GM12878 (cell line): ENCODE measurements around the gene FANCE. TPM values are rescaled to one million over a fixed set of nuclear protein-coding genes. Genes with fewer than 3 reads are reported as not detected.

Experiments used
- ATAC-seq: fragments of 200-7000 bp; cut with Tn5 transposase; 3 replicates; pipeline ENCODE4 v1.9.1; 2020; ENCODE audit warnings: mild to moderate bottlenecking, moderate library complexity
- BruUV-seq: library from RNA; stranded (reverse); fragments of 400-500 nt; replicated peaks from 2 replicates; lab custom pipeline; 2021; lab: Mats Ljungman, UMichigan
- CTCF ChIA-PET: fragments of 300-600 bp; sonication (Branson Sonifier 250); formaldehyde crosslinking; extraction: SDS; loops from one replicate; lab custom pipeline; 2021; ENCODE audit warnings: inconsistent platforms; lab: Yijun Ruan, JAX
- POLR2A ChIA-PET: fragments of 350-600 bp; formaldehyde crosslinking; extraction: SDS; loops from one replicate; lab custom pipeline; 2021; ENCODE audit warnings: inconsistent platforms; lab: Charles Lee
- RAD21 ChIA-PET: fragments of 300-600 bp; sonication (Branson Sonifier 250); formaldehyde crosslinking; loops from one replicate; lab custom pipeline; 2023; ENCODE audit warnings: antibody characterized with exemption; ENCODE audit not compliant: unreplicated experiment; lab: Charles Lee
- SMC1A ChIA-PET: fragments of 300-600 bp; sonication (Branson Sonifier 250); formaldehyde crosslinking; loops from one replicate; lab custom pipeline; 2023; ENCODE audit not compliant: unreplicated experiment, uncharacterized antibody; lab: Charles Lee
- DNase-seq: peaks from one replicate; pipeline ENCODE4 v3.0.0-alpha.2; 2011; ENCODE audit warnings: low read depth, low spot score
- FAIRE-seq: peaks from 3 replicates; lab custom pipeline; 2011; peaks lifted over from hg19 to GRCh38; lab: Jason Lieb, UNC
- H2AFZ ChIP-seq: 2 replicates; pipeline ENCODE4 v1.6.0; 2011; ENCODE audit warnings: low read depth, low read length, control low read depth; ENCODE audit not compliant: control insufficient read depth
- H3K27ac ChIP-seq: 2 replicates; pipeline ENCODE4 v1.5.1; 2011; ENCODE audit warnings: control low read depth; ENCODE audit not compliant: control insufficient read depth, insufficient read depth
- H3K27me3 ChIP-seq, 2 experiments: replicated peaks in 1 of 2; 2 replicates each; pipeline versions ENCODE4 v1.6.0 to v1.6.1; 2011; ENCODE audit warnings: low read length in 1 of 2; ENCODE audit not compliant: control insufficient read depth in 2 of 2, insufficient read depth in 2 of 2
- H3K36me3 ChIP-seq, 2 experiments: 2 replicates each; pipeline ENCODE4 v1.5.1; 2011; ENCODE audit warnings: low read length in 1 of 2; ENCODE audit not compliant: control insufficient read depth in 2 of 2, insufficient read depth in 2 of 2
- H3K4me1 ChIP-seq: 2 replicates; pipeline ENCODE4 v1.6.1; 2011; ENCODE audit warnings: mild to moderate bottlenecking, low read length, moderate library complexity, mixed read lengths; ENCODE audit not compliant: control insufficient read depth, insufficient read depth
- H3K4me2 ChIP-seq: 2 replicates; pipeline ENCODE4 v1.6.0; 2011; ENCODE audit warnings: control low read depth; ENCODE audit not compliant: control insufficient read depth, insufficient read depth
- H3K4me3 ChIP-seq: fragments of 200-600 bp; sonication (generic); 2 replicates; pipeline ENCODE4 v1.5.1; 2016
- H3K79me2 ChIP-seq: 2 replicates; pipeline ENCODE4 v1.6.0; 2011; ENCODE audit warnings: low read length; ENCODE audit not compliant: control insufficient read depth, insufficient read depth
- H3K9ac ChIP-seq: 2 replicates; pipeline ENCODE4 v1.8.0; 2011; ENCODE audit warnings: low read length, control low read depth, mixed read lengths; ENCODE audit not compliant: control insufficient read depth, insufficient read depth
- H3K9me3 ChIP-seq: replicated peaks from 3 replicates; pipeline ENCODE4 v1.5.1; 2011; ENCODE audit warnings: mild to moderate bottlenecking, low read length; ENCODE audit not compliant: control insufficient read depth, insufficient read depth
- H4K20me1 ChIP-seq: 2 replicates; pipeline ENCODE4 v1.6.0; 2011; ENCODE audit not compliant: control insufficient read depth, insufficient read depth
- EGR1 ChIP-seq, 2 experiments: IDR thresholded peaks; 1 replicate in 1 of 2; 2 replicates in 1 of 2; pipeline ENCODE4 v1.6.1; 2011 to 2012; ENCODE audit warnings: low read depth in 2 of 2, low read length in 2 of 2, borderline replicate concordance in 1 of 2, mild to moderate bottlenecking in 1 of 2, moderate library complexity in 1 of 2
- EP300 ChIP-seq, 2 experiments: fragments of 150-350 bp in 1 of 2; IDR thresholded peaks; 2 replicates each; pipeline ENCODE4 v1.6.1; 2011 to 2012; ENCODE audit warnings: low read depth in 2 of 2, low read length in 2 of 2, borderline replicate concordance in 1 of 2, improper control_type of control experiment in 1 of 2, inconsistent platforms in 1 of 2; ENCODE audit not compliant: control insufficient read depth in 1 of 2
- MAX ChIP-seq: IDR thresholded peaks from 2 replicates; pipeline ENCODE4 v1.6.1; 2012; ENCODE audit warnings: low read depth, low read length, improper control_type of control experiment
- WGBS: methylation state at CpG from one replicate; pipeline ENCODE4 v1.1.6; 2016; ENCODE audit warnings: low lambda C conversion rate; ENCODE audit not compliant: insufficient replicate concordance, insufficient coverage; ENCODE audit errors: missing lambda C conversion rate; 5-methylcytosine and 5-hydroxymethylcytosine counted together
- in situ Hi-C: fragments of 300-500 bp; cut with MboI; formaldehyde crosslinking; loops from 9 replicates; pipeline ENCODE4 v1.14.3; 2018; ENCODE audit warnings: mixed read lengths
- intact Hi-C: fragments of 100-400 bp; cut with micrococcal nuclease; formaldehyde crosslinking; loops from one replicate; pipeline ENCODE4 v1.14.2; 2022; ENCODE audit not compliant: unreplicated experiment
- polyA plus RNA-seq, 11 experiments: library from polyadenylated mRNA; depleted of rRNA in 4 of 11; unstranded in 6 of 11; stranded (reverse) in 5 of 11; fragments of >200 nt; fragmentation: Nextera tagmentation in 4 of 11; fragmentation: Illumina TruSeq in 1 of 11; extraction: Ambion mirVana in 4 of 11; extraction: Trizol in 1 of 11; gene quantifications; 1 replicate in 1 of 11; 2 replicates in 10 of 11; pipeline versions ENCODE4 v1.2.1 to v1.2.3, GENCODE V29; 2011 to 2016; ENCODE audit warnings: inconsistent platforms in 2 of 11, missing spikeins in 2 of 11, low read depth in 1 of 11
- total RNA-seq, 4 experiments: library from RNA; depleted of rRNA in 3 of 4; stranded (reverse); fragments of >200 nt in 3 of 4; fragmentation: Illumina TruSeq in 1 of 4; extraction: Trizol in 1 of 4; gene quantifications; 2 replicates each; pipeline versions ENCODE4 v1.2.1 to v1.2.3, GENCODE V29; 2013 to 2021

Gene FANCE
- total and polyA plus RNA-seq, 10 of the 15 experiments (the other 5 are each of a cell fraction or from before 2014, with no cell fraction given): 3.0 to 13.3 (median 8.1) TPM

GRCh38 chr6:35451354-35452182 lies 570 bp upstream of the FANCE start:
- ATAC-seq: no peak
- TF ChIP-seq EP300 (IDR thresholded peaks at IDR 0.05; ENCODE audit: borderline replicate concordance in 1 of 2, control insufficient read depth in 1 of 2, low read depth in 2 of 2, low read length in 2 of 2) (no peak), EGR1 (IDR thresholded peaks at IDR 0.05; ENCODE audit: borderline replicate concordance in 1 of 2, low read depth in 2 of 2, low read length in 2 of 2) (peak in 1 of 2 experiments; percentile 50; a peak in 1 of 3 replicates), MAX (no peak)
- Histone ChIP-seq H3K9ac (no peak overlapping the region; the same call in 1 of the 2 replicates), H3K4me1 (peaks cover 10% of the 10 kb centered on the region), H2AFZ (peak overlapping the region; percentile 54), H3K27ac (no peak overlapping the region), H3K36me3 (no peaks in the 10 kb centered on the region), H3K4me2 (peak overlapping the region; percentile 94), H3K79me2 (peaks cover 4% of the 10 kb centered on the region), H3K9me3 (no peaks in the 10 kb centered on the region), H4K20me1 (no peaks in the 10 kb centered on the region), H3K27me3 (0 out of 4 replicates have a peak, but pooled peaks cover 0 to 3% of the 10 kb centered on the region in 2 experiments), H3K4me3 (peak overlapping the region; percentile 31; the same call in 1 of the 2 replicates)
- peak; percentile 71 for FAIRE-seq
- ChIA-PET SMC1A (interaction anchor here (0.9 to 6.8 kb wide), 9 partner anchors 16 to 187 kb away, joined by 3 to 116 read pairs (median 8); partner anchors contain the start of genes DEF6, PPARD and RPL10A), RAD21 (interaction anchor here (1.1 to 8.7 kb wide), 9 partner anchors 17 to 285 kb away, joined by 3 to 125 read pairs (median 6); partner anchors contain the start of genes ARMC12, DEF6, PPARD and RPL10A), CTCF (interaction anchor here (0.9 to 6.5 kb wide), 10 partner anchors 17 to 187 kb away, joined by 3 to 177 read pairs (median 16); partner anchors contain the start of genes DEF6, PPARD and RPL10A), POLR2A (interaction anchor here (0.9 to 1.0 kb wide), 3 partner anchors 10 to 109 kb away, joined by 3 read pairs; partner anchors contain the start of genes PPARD and RPL10A)
- in situ Hi-C loops (loop anchor here (5.0 kb wide), 1 partner anchor 109 kb away; the partner anchor contains the start of gene PPARD), intact Hi-C loops (loop anchor here (2.0 kb wide), 1 partner anchor 17 kb away; the partner anchor contains the start of gene RPL10A)
- BruUV-seq: no TSS peak
- no peak for DNase-seq
- 16% methylated on average over 20 of the region's 20 CpGs for WGBS
